ENCODE measurements around the gene ENSA.
"Not testable (repeated sequence)": the region's sequence is repeated elsewhere in the genome, so short reads cannot be mapped to it uniquely, and the experiment has no call there.

GRCh38 chr1:150638430-150638829 is 9.0 kb upstream of the ENSA start:
- not testable (repeated sequence) for TF ChIP-seq POLR2A (IDR thresholded peaks at IDR 0.05; ENCODE audit: extremely low read depth, insufficient read length); MYC (IDR thresholded peaks at IDR 0.05; ENCODE audit: low read depth, low read length)
- TF ChIP-seq, protein P1, sequence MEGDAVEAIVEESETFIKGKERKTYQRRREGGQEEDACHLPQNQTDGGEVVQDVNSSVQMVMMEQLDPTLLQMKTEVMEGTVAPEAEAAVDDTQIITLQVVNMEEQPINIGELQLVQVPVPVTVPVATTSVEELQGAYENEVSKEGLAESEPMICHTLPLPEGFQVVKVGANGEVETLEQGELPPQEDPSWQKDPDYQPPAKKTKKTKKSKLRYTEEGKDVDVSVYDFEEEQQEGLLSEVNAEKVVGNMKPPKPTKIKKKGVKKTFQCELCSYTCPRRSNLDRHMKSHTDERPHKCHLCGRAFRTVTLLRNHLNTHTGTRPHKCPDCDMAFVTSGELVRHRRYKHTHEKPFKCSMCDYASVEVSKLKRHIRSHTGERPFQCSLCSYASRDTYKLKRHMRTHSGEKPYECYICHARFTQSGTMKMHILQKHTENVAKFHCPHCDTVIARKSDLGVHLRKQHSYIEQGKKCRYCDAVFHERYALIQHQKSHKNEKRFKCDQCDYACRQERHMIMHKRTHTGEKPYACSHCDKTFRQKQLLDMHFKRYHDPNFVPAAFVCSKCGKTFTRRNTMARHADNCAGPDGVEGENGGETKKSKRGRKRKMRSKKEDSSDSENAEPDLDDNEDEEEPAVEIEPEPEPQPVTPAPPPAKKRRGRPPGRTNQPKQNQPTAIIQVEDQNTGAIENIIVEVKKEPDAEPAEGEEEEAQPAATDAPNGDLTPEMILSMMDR (IDR thresholded peaks at IDR 0.05; ENCODE audit: low read depth, low read length) = not testable (repeated sequence)
- TF ChIP-seq, protein P2, sequence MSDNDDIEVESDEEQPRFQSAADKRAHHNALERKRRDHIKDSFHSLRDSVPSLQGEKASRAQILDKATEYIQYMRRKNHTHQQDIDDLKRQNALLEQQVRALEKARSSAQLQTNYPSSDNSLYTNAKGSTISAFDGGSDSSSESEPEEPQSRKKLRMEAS (IDR thresholded peaks at IDR 0.05; ENCODE audit: low read depth, low read length) = not testable (repeated sequence)
